Trophoblast cell (in vitro differentiated cells and primary cell): ENCODE results near the gene ALS2CL.

Source experiments
- DNase-seq, 2 donors: peaks; one replicate each; pipeline ENCODE4 v3.0.0-alpha.2; 2016
- H2AFZ ChIP-seq: 2 replicates; pipeline ENCODE4 v1.6.1; 2013; ENCODE audit warnings: low read length, moderate library complexity, mild to moderate bottlenecking; ENCODE audit not compliant: insufficient read depth, poor library complexity
- H2AK5ac ChIP-seq: 2 replicates; pipeline ENCODE4 v1.6.1; 2013; ENCODE audit warnings: mild to moderate bottlenecking, low read length
- H2BK120ac ChIP-seq: 2 replicates; pipeline ENCODE4 v1.6.1; 2013; ENCODE audit warnings: low read length, mild to moderate bottlenecking, moderate library complexity; ENCODE audit not compliant: insufficient read depth, poor library complexity
- H2BK12ac ChIP-seq: 2 replicates; pipeline ENCODE4 v1.6.1; 2013; ENCODE audit warnings: mild to moderate bottlenecking, low read length, moderate library complexity
- H2BK5ac ChIP-seq: 2 replicates; pipeline ENCODE4 v1.6.1; 2013; ENCODE audit warnings: low read length, low read depth, moderate library complexity, mild to moderate bottlenecking; ENCODE audit not compliant: poor library complexity
- H3K14ac ChIP-seq: 2 replicates; pipeline ENCODE4 v1.6.1; 2013; ENCODE audit warnings: mild to moderate bottlenecking, low read length
- H3K18ac ChIP-seq: 2 replicates; pipeline ENCODE4 v1.6.1; 2013; ENCODE audit warnings: mild to moderate bottlenecking, low read length
- H3K23ac ChIP-seq: 2 replicates; pipeline ENCODE4 v1.6.1; 2013; ENCODE audit warnings: low read length
- H3K27ac ChIP-seq: 2 replicates; pipeline ENCODE4 v1.5.1; 2013; ENCODE audit warnings: low read depth, mild to moderate bottlenecking, inconsistent platforms, low read length, moderate library complexity
- H3K27me3 ChIP-seq: 2 replicates; pipeline ENCODE4 v1.6.1; 2013; ENCODE audit warnings: inconsistent platforms, mild to moderate bottlenecking, low read length, moderate library complexity; ENCODE audit not compliant: insufficient read depth
- H3K36me3 ChIP-seq, 2 experiments: 1 replicate in 1 of 2; 2 replicates in 1 of 2; pipeline ENCODE4 v1.6.1; 2013; ENCODE audit warnings: low read length in 2 of 2, mild to moderate bottlenecking in 2 of 2, moderate library complexity in 1 of 2; ENCODE audit not compliant: insufficient read depth in 2 of 2, control insufficient read depth in 1 of 2
- H3K4ac ChIP-seq: 2 replicates; pipeline ENCODE4 v1.6.1; 2013; ENCODE audit warnings: low read depth, mild to moderate bottlenecking, low read length, moderate library complexity
- H3K4me1 ChIP-seq, 2 experiments: 1 replicate in 1 of 2; 2 replicates in 1 of 2; pipeline ENCODE4 v1.6.1; 2013; ENCODE audit warnings: low read length in 2 of 2, mild to moderate bottlenecking in 2 of 2, moderate library complexity in 1 of 2; ENCODE audit not compliant: insufficient read depth in 2 of 2, control insufficient read depth in 1 of 2
- H3K4me2 ChIP-seq: 2 replicates; pipeline ENCODE4 v1.6.1; 2013; ENCODE audit warnings: inconsistent platforms, mild to moderate bottlenecking, low read length, moderate library complexity
- H3K4me3 ChIP-seq: 2 replicates; pipeline ENCODE4 v1.5.1; 2013; ENCODE audit warnings: mild to moderate bottlenecking, low read depth, low read length, inconsistent platforms
- H3K79me1 ChIP-seq: one replicate; pipeline ENCODE4 v1.6.1; 2013; ENCODE audit warnings: low read length
- H3K79me2 ChIP-seq: 2 replicates; pipeline ENCODE4 v1.6.1; 2013; ENCODE audit warnings: low read length, mild to moderate bottlenecking; ENCODE audit not compliant: control insufficient read depth, insufficient read depth, poor library complexity
- H3K9ac ChIP-seq: 2 replicates; pipeline ENCODE4 v1.6.1; 2013; ENCODE audit warnings: mild to moderate bottlenecking, low read length
- H3K9me3 ChIP-seq: 2 replicates; pipeline ENCODE4 v1.6.1; 2013; ENCODE audit warnings: low read depth, mild to moderate bottlenecking, control low read depth, inconsistent platforms, low read length; ENCODE audit not compliant: insufficient read depth
- H4K12ac ChIP-seq: 2 replicates; pipeline ENCODE4 v1.6.1; 2013; ENCODE audit warnings: low read depth, mild to moderate bottlenecking, low read length, moderate library complexity
- H4K8ac ChIP-seq: 2 replicates; pipeline ENCODE4 v1.6.1; 2013; ENCODE audit warnings: low read depth, mild to moderate bottlenecking, low read length, moderate library complexity
- H4K91ac ChIP-seq: one replicate; pipeline ENCODE4 v1.6.1; 2013; ENCODE audit warnings: low read depth, mild to moderate bottlenecking, low read length, moderate library complexity
- WGBS: extraction: QIAGEN DNeasy Blood & Tissue Kit; methylation state at CpG from one replicate; pipeline ENCODE4 v1.1.7; 2013; ENCODE audit warnings: missing lambda C conversion rate; ENCODE audit not compliant: insufficient read length, insufficient coverage; ENCODE audit errors: extremely low coverage; 5-methylcytosine and 5-hydroxymethylcytosine counted together

The ALS2CL gene

DNA sequence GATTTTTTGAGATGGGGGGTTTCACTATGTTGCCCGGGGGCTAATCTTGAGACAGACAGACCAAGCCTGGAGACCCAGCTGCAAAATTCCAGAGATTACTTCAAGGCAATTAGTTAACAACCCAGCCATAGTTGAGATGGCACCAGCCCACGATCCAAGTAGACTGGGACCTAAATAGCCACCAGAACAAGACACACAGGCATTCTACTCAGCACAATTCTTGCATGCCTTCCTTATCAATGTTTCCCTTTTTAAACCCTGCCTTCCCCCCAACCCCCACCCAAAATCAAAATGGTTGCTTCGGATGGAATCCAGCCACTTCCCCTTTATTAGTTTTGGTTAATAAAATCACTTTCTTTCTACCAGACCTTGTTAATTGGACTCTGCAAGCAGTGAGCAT, 52.6 kb downstream of the ALS2CL start:
- H3K27me3 ChIP-seq, result no peaks in the 10 kb centered on the region
- H3K4me1 ChIP-seq, result no peaks in the 10 kb centered on the region
- no peak overlapping the region for H4K8ac ChIP-seq
- no peak overlapping the region for H3K23ac ChIP-seq
- H3K79me2 ChIP-seq, result no peaks in the 10 kb centered on the region
- no peak overlapping the region for H2BK120ac ChIP-seq
- no peaks in the 10 kb centered on the region for H3K36me3 ChIP-seq
- no peaks in the 10 kb centered on the region for H3K79me1 ChIP-seq
- no peak overlapping the region for H4K91ac ChIP-seq
- no peak overlapping the region for H2AK5ac ChIP-seq
- no peak overlapping the region for H4K12ac ChIP-seq
- no peak overlapping the region for H3K4ac ChIP-seq
- no peak overlapping the region for H3K27ac ChIP-seq
- H2BK12ac ChIP-seq, result no peak overlapping the region
- no peak overlapping the region for H3K4me2 ChIP-seq
- WGBS, result no CpG with 5 or more reads among the region's 3 CpGs
- no peak overlapping the region for H2BK5ac ChIP-seq
- no peak overlapping the region for H3K18ac ChIP-seq
- H3K9me3 ChIP-seq, result no peaks in the 10 kb centered on the region
- no peak overlapping the region for H3K14ac ChIP-seq
- H3K9ac ChIP-seq, result no peak overlapping the region
- no peak overlapping the region for H3K4me3 ChIP-seq
- H2AFZ ChIP-seq, result no peak overlapping the region
- DNase-seq, result no peak

DNA sequence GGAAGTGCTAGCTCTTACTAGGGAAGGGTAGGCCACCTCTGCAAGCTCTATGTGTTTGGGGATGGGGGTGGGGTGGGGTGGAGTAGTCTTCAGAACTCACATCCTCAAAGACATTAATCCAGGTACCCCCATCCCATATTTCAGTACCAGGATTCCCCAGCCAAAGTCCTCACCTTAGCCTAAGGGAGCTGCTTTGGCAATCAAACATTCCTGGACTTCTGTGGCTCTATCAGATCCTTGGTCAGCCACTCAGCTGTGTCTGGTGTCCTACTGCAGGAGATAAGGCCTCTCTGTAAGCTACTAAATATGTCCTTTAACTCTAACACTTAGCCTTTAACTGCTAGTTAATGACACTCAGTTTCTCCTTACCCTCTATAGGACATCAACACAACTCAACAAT, 54.3 kb downstream of the ALS2CL start:
- Histone ChIP-seq H4K8ac (no peak overlapping the region), H3K79me2 (no peaks in the 10 kb centered on the region), H4K12ac (no peak overlapping the region), H3K4me2 (no peak overlapping the region), H3K9me3 (no peaks in the 10 kb centered on the region), H3K9ac (no peak overlapping the region), H3K79me1 (no peaks in the 10 kb centered on the region), H3K36me3 (no peaks in the 10 kb centered on the region), H3K14ac (no peak overlapping the region), H2BK5ac (no peak overlapping the region), H3K27me3 (no peaks in the 10 kb centered on the region), H3K4ac (no peak overlapping the region), H2AFZ (no peak overlapping the region), H2AK5ac (no peak overlapping the region), H4K91ac (no peak overlapping the region), H3K18ac (no peak overlapping the region), H3K4me1 (no peaks in the 10 kb centered on the region), H3K27ac (no peak overlapping the region), H2BK12ac (no peak overlapping the region), H3K4me3 (no peak overlapping the region), H3K23ac (no peak overlapping the region), H2BK120ac (no peak overlapping the region)
- DNase-seq, result peak; percentile 82 to 83

DNA sequence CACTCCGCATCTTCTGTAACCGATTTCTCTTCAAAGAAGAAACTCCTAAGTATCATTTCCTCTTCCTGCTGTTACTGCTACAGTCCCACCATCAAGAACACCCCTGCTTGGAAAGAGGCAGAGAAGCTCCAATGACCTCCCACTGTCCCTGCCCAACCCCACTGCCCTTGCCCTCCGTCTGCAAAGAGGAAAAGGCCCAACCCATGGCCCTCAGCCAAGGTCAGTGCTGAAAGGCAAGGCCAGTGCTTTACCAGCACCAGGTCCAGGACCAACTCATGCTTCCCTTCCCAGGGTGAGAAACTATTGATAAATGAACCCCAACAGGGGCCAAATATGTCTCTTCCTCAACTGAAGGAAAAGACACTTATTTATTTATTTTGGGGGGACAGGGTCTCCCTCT, 58.6 kb downstream of the ALS2CL start:
- no CpG with 5 or more reads among the region's 3 CpGs for WGBS

DNA sequence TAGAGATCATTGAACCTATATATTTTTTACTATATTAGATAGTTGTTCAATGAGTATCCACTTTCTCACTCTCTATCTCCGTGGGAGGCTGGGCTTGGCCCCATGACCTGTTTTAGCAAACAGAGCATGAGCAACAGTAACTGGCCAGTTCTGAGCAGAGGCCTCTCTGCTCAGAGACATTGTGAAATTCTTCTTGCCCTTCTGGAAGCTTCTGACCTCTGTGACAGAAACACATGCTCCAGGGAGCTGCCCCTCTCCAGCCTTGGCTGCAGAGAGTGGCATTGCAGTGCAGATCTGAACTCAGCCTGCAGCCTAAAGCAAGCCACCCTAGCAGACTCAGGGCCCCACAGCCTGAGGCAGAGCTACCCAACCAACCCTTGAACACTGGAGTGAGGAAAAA, 60.7 kb downstream of the ALS2CL start:
- WGBS, result no CpG with 5 or more reads among the region's 1 CpG
- no peaks in the 10 kb centered on the region for H3K9me3 ChIP-seq
- peaks cover 2% of the 10 kb centered on the region for H3K79me1 ChIP-seq
- no peak overlapping the region for H3K4me3 ChIP-seq
- H4K8ac ChIP-seq, result no peak overlapping the region
- no peaks in the 10 kb centered on the region for H3K79me2 ChIP-seq
- no peak overlapping the region for H2BK5ac ChIP-seq
- no peak overlapping the region for H4K91ac ChIP-seq
- H3K14ac ChIP-seq, result no peak overlapping the region
- H4K12ac ChIP-seq, result no peak overlapping the region
- DNase-seq, result no peak
- H3K36me3 ChIP-seq, result no peaks in the 10 kb centered on the region
- H2BK120ac ChIP-seq, result no peak overlapping the region
- no peak overlapping the region for H3K18ac ChIP-seq
- H3K9ac ChIP-seq, result no peak overlapping the region
- H2AK5ac ChIP-seq, result no peak overlapping the region
- H3K27ac ChIP-seq, result no peak overlapping the region
- H3K4me1 ChIP-seq, result peaks cover 3 to 5% of the 10 kb centered on the region in 2 experiments
- H3K4me2 ChIP-seq, result no peak overlapping the region
- no peak overlapping the region for H2BK12ac ChIP-seq
- H3K4ac ChIP-seq, result no peak overlapping the region
- no peak overlapping the region for H2AFZ ChIP-seq
- no peak overlapping the region for H3K23ac ChIP-seq
- H3K27me3 ChIP-seq, result no peaks in the 10 kb centered on the region

More for the DNA sequence above, 58.6 kb downstream of the ALS2CL start:
- Histone ChIP-seq H4K91ac (no peak overlapping the region), H3K27me3 (no peaks in the 10 kb centered on the region), H3K79me1 (no peaks in the 10 kb centered on the region), H3K4me2 (no peak overlapping the region), H3K4me3 (no peak overlapping the region), H3K18ac (no peak overlapping the region), H2AK5ac (no peak overlapping the region), H2AFZ (no peak overlapping the region), H4K8ac (no peak overlapping the region), H2BK12ac (no peak overlapping the region), H3K4me1 (peaks cover 3% of the 10 kb centered on the region in 2 experiments), H3K27ac (no peak overlapping the region), H3K9me3 (no peaks in the 10 kb centered on the region), H3K14ac (no peak overlapping the region), H2BK5ac (no peak overlapping the region), H2BK120ac (no peak overlapping the region), H3K36me3 (no peaks in the 10 kb centered on the region), H3K9ac (no peak overlapping the region), H3K4ac (no peak overlapping the region), H3K79me2 (no peaks in the 10 kb centered on the region), H3K23ac (no peak overlapping the region), H4K12ac (no peak overlapping the region)
- no peak for DNase-seq
